ENCODE data around the gene FAM171A2.

DNA sequence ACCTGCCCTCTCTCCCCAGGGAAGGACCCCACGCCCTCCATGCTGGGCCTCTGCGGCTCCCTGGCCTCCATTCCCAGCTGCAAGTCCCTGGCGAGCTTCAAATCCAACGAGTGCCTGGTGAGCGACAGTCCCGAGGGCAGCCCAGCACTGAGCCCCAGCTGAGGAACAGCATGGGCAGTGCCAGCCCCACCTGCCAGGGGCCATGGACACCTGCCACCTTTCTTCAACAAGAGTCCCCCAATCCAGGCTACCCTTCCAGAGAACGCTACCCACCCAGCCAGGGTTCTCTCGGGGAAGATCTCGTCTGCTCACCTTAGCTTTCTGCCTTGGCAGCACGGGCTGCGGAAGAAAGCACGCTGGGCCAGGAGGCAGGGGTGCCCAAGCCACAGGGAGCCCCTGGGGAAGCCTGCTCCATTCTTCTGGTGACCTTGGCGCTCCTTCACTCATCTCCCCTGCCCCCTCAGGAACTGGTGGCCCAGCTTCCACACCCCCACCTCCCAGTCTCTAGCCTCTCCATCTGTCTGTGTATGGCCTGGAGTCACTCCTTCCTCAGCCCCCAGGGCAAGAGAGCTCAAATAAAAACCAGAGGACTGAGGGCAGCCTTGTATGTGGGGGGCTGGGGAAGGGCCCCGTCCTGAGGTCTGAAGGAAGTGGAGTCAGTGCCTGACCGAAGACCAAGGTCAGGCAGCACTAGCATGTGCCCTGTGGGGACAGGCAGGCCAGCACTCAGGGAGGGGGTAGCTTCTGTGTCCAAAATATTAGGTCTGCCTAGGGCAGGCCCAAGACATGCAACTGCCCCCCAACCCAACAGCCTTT, 45.4 kb downstream of the FAM171A2 start:
- TF ChIP-seq, protein P1, sequence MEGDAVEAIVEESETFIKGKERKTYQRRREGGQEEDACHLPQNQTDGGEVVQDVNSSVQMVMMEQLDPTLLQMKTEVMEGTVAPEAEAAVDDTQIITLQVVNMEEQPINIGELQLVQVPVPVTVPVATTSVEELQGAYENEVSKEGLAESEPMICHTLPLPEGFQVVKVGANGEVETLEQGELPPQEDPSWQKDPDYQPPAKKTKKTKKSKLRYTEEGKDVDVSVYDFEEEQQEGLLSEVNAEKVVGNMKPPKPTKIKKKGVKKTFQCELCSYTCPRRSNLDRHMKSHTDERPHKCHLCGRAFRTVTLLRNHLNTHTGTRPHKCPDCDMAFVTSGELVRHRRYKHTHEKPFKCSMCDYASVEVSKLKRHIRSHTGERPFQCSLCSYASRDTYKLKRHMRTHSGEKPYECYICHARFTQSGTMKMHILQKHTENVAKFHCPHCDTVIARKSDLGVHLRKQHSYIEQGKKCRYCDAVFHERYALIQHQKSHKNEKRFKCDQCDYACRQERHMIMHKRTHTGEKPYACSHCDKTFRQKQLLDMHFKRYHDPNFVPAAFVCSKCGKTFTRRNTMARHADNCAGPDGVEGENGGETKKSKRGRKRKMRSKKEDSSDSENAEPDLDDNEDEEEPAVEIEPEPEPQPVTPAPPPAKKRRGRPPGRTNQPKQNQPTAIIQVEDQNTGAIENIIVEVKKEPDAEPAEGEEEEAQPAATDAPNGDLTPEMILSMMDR (IDR thresholded peaks at IDR 0.05): no peak
- no peak for TF ChIP-seq EP300 (IDR thresholded peaks at IDR 0.05)

Measured in esophagus muscularis mucosa (tissue), 3 donors.